Vagina (tissue), 2 donors: ENCODE measurements around the gene TBC1D4. TPM values are rescaled to one million over a fixed set of nuclear protein-coding genes. Genes with fewer than 3 reads are reported as not detected.
"Not testable (repeated sequence)": the region's sequence is repeated elsewhere in the genome, so short reads cannot be mapped to it uniquely, and the experiment has no call there.

Experiments
- DNase-seq, 2 donors: peaks; one replicate each; pipeline ENCODE4 v3.0.0-alpha.2; 2017; ENCODE audit errors: extremely low spot score in 2 of 2
- H3K27ac ChIP-seq: fragments of 200-600 bp; sonication (generic); one replicate; pipeline ENCODE4 v1.5.1; 2019
- H3K27me3 ChIP-seq: fragments of 200-600 bp; sonication (generic); one replicate; pipeline ENCODE4 v1.5.1; 2019
- H3K36me3 ChIP-seq, 2 donors: fragments of 200-600 bp; sonication (generic); one replicate each; pipeline ENCODE4 v1.5.1; 2017 to 2019
- H3K4me1 ChIP-seq: fragments of 200-600 bp; sonication (generic); one replicate; pipeline ENCODE4 v1.5.1; 2019
- H3K4me3 ChIP-seq, 2 donors: fragments of 200-600 bp; sonication (generic); 1 replicate in 1 of 2; 2 replicates in 1 of 2; pipeline ENCODE4 v1.5.1; 2016 to 2019
- H3K9me3 ChIP-seq: fragments of 200-600 bp; sonication (generic); one replicate; pipeline ENCODE4 v1.5.1; 2019
- POLR2A ChIP-seq, 2 donors: fragments of 450-650 bp; IDR thresholded peaks; one replicate each; pipeline ENCODE4 v1.6.1; 2017; ENCODE audit warnings: antibody characterized with exemption in 2 of 2, mild to moderate bottlenecking in 2 of 2, moderate library complexity in 2 of 2
- POLR2AphosphoS5 ChIP-seq, 2 donors: sonication (generic); formaldehyde crosslinking; IDR thresholded peaks; one replicate each; pipeline ENCODE4 v1.9.0; 2017; ENCODE audit warnings: antibody characterized with exemption in 2 of 2, mild to moderate bottlenecking in 2 of 2, low read depth in 1 of 2; ENCODE audit not compliant: insufficient read depth in 1 of 2
- intact Hi-C: fragments of 100-400 bp; cut with DNase I; formaldehyde crosslinking; loops from one replicate; pipeline ENCODE4 v1.15.1; 2023
- total RNA-seq: library from RNA; depleted of rRNA; stranded (reverse); fragments of >200 nt; gene quantifications from one replicate; pipeline ENCODE4 v1.2.3, GENCODE V29; 2016
- TF ChIP-seq, protein P1 (sequence below), 3 experiments: fragments of 450-650 bp in 2 of 3; fragments of 200-600 bp in 1 of 3; sonication (generic) in 1 of 3; IDR thresholded peaks; one replicate each; pipeline ENCODE4 v1.5.1; 2017 to 2019; ENCODE audit warnings: antibody characterized with exemption in 3 of 3, mild to moderate bottlenecking in 2 of 3, moderate library complexity in 2 of 3

TBC1D4 gene
- total RNA-seq, 1 donor from 2014 or later: 25.0 TPM

DNA sequence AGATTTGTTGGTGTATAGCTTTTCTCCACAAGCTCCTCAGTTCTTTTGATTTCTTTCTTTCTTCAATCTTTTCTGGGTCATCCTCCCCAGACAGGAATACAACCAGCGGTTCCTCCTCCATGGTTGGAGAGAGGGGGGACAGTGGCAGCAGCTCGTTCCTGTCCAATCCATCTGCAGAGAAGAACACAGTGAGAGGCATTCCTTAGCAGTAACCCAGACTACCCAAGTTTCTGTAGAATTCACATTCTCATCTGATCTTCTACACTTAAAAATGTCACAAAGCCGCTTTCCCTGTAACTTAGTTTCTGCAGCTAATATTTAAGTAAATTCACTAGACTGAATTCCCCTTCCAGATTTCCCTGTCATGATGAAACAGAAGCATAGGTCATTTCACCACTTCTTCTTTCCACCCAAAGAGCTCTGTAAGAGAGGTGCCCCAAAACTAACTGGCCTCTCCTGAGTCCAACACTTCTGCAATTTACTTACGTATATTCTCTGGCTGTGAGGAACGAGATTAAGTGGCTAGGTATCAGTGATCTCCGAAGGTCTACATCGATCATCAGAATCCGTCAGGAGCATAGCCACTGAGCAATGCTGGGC is 171.9 kb downstream of the TBC1D4 start:
- TF ChIP-seq POLR2AphosphoS5 (IDR thresholded peaks at IDR 0.05; ENCODE audit: insufficient read depth in 1 of 2, low read depth in 1 of 2): no peak
- no peak for TF ChIP-seq POLR2A (IDR thresholded peaks at IDR 0.05)
- TF ChIP-seq, protein P1, sequence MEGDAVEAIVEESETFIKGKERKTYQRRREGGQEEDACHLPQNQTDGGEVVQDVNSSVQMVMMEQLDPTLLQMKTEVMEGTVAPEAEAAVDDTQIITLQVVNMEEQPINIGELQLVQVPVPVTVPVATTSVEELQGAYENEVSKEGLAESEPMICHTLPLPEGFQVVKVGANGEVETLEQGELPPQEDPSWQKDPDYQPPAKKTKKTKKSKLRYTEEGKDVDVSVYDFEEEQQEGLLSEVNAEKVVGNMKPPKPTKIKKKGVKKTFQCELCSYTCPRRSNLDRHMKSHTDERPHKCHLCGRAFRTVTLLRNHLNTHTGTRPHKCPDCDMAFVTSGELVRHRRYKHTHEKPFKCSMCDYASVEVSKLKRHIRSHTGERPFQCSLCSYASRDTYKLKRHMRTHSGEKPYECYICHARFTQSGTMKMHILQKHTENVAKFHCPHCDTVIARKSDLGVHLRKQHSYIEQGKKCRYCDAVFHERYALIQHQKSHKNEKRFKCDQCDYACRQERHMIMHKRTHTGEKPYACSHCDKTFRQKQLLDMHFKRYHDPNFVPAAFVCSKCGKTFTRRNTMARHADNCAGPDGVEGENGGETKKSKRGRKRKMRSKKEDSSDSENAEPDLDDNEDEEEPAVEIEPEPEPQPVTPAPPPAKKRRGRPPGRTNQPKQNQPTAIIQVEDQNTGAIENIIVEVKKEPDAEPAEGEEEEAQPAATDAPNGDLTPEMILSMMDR (IDR thresholded peaks at IDR 0.05): no peak
- intact Hi-C loops: no loop called here
- Histone ChIP-seq H3K27me3 (no peaks in the 10 kb centered on the region), H3K9me3 (no peaks in the 10 kb centered on the region), H3K4me3 (no peak overlapping the region), H3K4me1 (no peaks in the 10 kb centered on the region), H3K27ac (no peak overlapping the region), H3K36me3 (peaks cover 0 to 13% of the 10 kb centered on the region in 2 donors)
- no peak for DNase-seq

DNA sequence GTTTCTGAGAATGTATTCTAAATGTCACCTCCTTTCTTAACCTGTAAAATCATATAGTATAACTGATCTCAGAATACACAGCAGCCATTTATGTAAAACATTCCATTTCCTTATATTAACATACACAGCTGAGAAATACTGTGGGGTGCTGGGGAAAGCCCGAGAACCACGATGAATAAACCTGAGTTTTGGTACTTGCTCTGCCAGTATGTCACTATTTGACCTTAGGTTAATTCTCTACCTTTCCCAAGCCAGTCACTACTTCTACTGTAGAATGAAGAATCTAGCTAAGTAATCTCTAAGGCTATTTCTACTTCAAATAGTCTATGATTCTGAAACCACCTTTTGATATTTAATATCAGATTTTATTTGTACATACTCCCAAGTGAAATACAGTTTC is 173.7 kb downstream of the TBC1D4 start:
- Histone ChIP-seq H3K4me1 (no peaks in the 10 kb centered on the region), H3K4me3 (no peak overlapping the region), H3K9me3 (no peaks in the 10 kb centered on the region), H3K27ac (no peak overlapping the region), H3K36me3 (peaks cover 2 to 13% of the 10 kb centered on the region in 2 donors), H3K27me3 (no peaks in the 10 kb centered on the region)
- intact Hi-C loops: no loop called here
- no peak for DNase-seq
- TF ChIP-seq, protein P1 (IDR thresholded peaks at IDR 0.05): no peak
- TF ChIP-seq POLR2A (IDR thresholded peaks at IDR 0.05): no peak
- no peak for TF ChIP-seq POLR2AphosphoS5 (IDR thresholded peaks at IDR 0.05; ENCODE audit: insufficient read depth in 1 of 2, low read depth in 1 of 2)

DNA sequence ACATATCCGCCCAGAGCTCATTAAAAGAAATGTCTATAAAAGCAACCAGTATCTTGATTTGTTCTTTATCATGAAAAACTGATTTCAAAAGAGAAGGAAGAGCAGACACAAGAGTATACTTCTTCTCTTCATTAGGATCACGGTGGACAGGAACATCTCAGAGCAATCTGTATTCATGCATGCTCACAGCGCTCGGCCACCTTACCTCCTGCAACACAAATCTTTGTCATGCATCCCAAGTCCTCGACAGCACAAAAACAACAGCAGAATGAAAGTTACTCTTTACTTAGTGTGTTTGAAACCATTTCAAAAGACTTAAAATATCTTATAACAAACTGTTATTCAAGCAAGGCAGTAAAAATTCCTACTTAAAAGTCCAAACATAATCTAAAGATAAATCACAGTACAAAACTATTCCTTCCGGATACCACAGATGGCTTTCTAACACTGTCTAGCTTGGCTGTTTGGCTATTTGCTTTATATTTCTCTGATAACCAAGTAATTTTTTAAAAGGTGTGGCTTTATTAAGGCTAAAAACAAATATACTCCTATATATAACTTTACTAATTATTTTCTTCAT is 174.5 kb downstream of the TBC1D4 start:
- intact Hi-C loops: no loop called here
- no peak for DNase-seq
- H3K4me1 ChIP-seq: no peaks in the 10 kb centered on the region
- H3K36me3 ChIP-seq: peaks cover 2 to 13% of the 10 kb centered on the region in 2 donors
- H3K4me3 ChIP-seq: no peak overlapping the region
- TF ChIP-seq POLR2A (IDR thresholded peaks at IDR 0.05) (no peak), POLR2AphosphoS5 (IDR thresholded peaks at IDR 0.05; ENCODE audit: insufficient read depth in 1 of 2, low read depth in 1 of 2) (no peak)
- TF ChIP-seq, protein P1 (IDR thresholded peaks at IDR 0.05): no peak
- H3K27me3 ChIP-seq: no peaks in the 10 kb centered on the region
- H3K9me3 ChIP-seq: no peaks in the 10 kb centered on the region
- no peak overlapping the region for H3K27ac ChIP-seq

GRCh38 chr13:75306967-75307366 is 175.0 kb downstream of the TBC1D4 start:
- H3K9me3 ChIP-seq, DNase-seq, intact Hi-C loops, H3K27ac ChIP-seq, H3K27me3 ChIP-seq, H3K4me3 ChIP-seq, H3K4me1 ChIP-seq: not testable (repeated sequence)
- peaks cover 2 to 13% of the 10 kb centered on the region in 2 donors for H3K36me3 ChIP-seq

- no peaks in the 10 kb centered on the region for H3K9me3 ChIP-seq
- no peaks in the 10 kb centered on the region for H3K4me1 ChIP-seq
- intact Hi-C loops: no loop called here
- no peak overlapping the region for H3K4me3 ChIP-seq
- H3K27ac ChIP-seq: no peak overlapping the region
- TF ChIP-seq POLR2A (IDR thresholded peaks at IDR 0.05): no peak
- no peak for TF ChIP-seq POLR2AphosphoS5 (IDR thresholded peaks at IDR 0.05; ENCODE audit: insufficient read depth in 1 of 2, low read depth in 1 of 2)
- TF ChIP-seq, protein P1 (IDR thresholded peaks at IDR 0.05): no peak
- H3K36me3 ChIP-seq: peaks cover 2 to 3% of the 10 kb centered on the region in 2 donors
- H3K27me3 ChIP-seq: no peaks in the 10 kb centered on the region
- no peak for DNase-seq
Observed at GRCh38 chr13:75305059-75305458, 176.9 kb downstream of the TBC1D4 start.
